K562 (cell line): ENCODE measurements around the gene WASF3. TPM values are rescaled to one million over a fixed set of nuclear protein-coding genes. Genes with fewer than 3 reads are reported as not detected.

ENCODE experiments used
- ATAC-seq: fragments of 200-7000 bp; cut with Tn5 transposase; 3 replicates; pipeline ENCODE4 v1.9.1; 2020; ENCODE audit warnings: moderate library complexity
- BruUV-seq: library from RNA; stranded (reverse); fragments of 400-500 nt; replicated peaks from 2 replicates; lab custom pipeline; 2021; lab: Mats Ljungman, UMichigan
- CTCF ChIA-PET: fragments of 300-600 bp; formaldehyde crosslinking; extraction: SDS; loops from one replicate; lab custom pipeline; 2021; ENCODE audit warnings: low intra/inter-chr PET ratio; lab: Yijun Ruan, JAX
- POLR2A ChIA-PET: fragments of 300-600, 350-650 bp; sonication (Branson Sonifier 250); formaldehyde crosslinking; extraction: SDS; loops from one replicate; lab custom pipeline; 2021; ENCODE audit warnings: antibody characterized with exemption, inconsistent platforms; lab: Yijun Ruan, JAX
- DNase-seq, 4 experiments: peaks; one replicate each; pipeline versions ENCODE4 v3.0.0 to v3.0.0-alpha.2; 2011 to 2018; ENCODE audit warnings: low spot score in 3 of 4, mixed read lengths in 3 of 4; ENCODE audit errors: extremely low read depth in 1 of 4
- FAIRE-seq: peaks from 2 replicates; lab custom pipeline; 2011; peaks lifted over from hg19 to GRCh38; lab: Jason Lieb, UNC
- H2AFZ ChIP-seq: 2 replicates; pipeline ENCODE4 v1.6.0; 2011; ENCODE audit warnings: low read depth, low read length, control low read depth, inconsistent platforms
- H3K27ac ChIP-seq: fragments of 200-600 bp; 3 replicates; pipeline ENCODE4 v1.8.0; 2011; ENCODE audit warnings: low read depth, mild to moderate bottlenecking, control low read depth, inconsistent platforms, low read length, moderate library complexity, mixed read lengths; ENCODE audit errors: extremely low read depth
- H3K27me3 ChIP-seq, 2 experiments: fragments of 300-600 bp in 1 of 2; 2 replicates in 1 of 2; 3 replicates in 1 of 2; pipeline versions ENCODE4 v1.6.0 to v1.8.0; 2011; ENCODE audit warnings: inconsistent platforms in 2 of 2, low read length in 2 of 2, mild to moderate bottlenecking in 1 of 2, mixed read lengths in 1 of 2, moderate library complexity in 1 of 2; ENCODE audit not compliant: control insufficient read depth in 2 of 2, insufficient read depth in 2 of 2
- H3K36me3 ChIP-seq: fragments of 300-600 bp; 3 replicates; pipeline ENCODE4 v1.8.0; 2011; ENCODE audit warnings: mild to moderate bottlenecking, low read length, inconsistent platforms; ENCODE audit not compliant: control insufficient read depth, insufficient read depth
- H3K4me1 ChIP-seq, 2 experiments: fragments of 200-600 bp in 1 of 2; replicated peaks in 1 of 2; 2 replicates in 1 of 2; 3 replicates in 1 of 2; pipeline versions ENCODE4 v1.5.1 to v1.8.0; 2011; ENCODE audit warnings: inconsistent platforms in 2 of 2, low read length in 2 of 2, mild to moderate bottlenecking in 1 of 2, mixed read lengths in 1 of 2, moderate library complexity in 1 of 2; ENCODE audit not compliant: control insufficient read depth in 2 of 2, insufficient read depth in 2 of 2
- H3K4me2 ChIP-seq: 2 replicates; pipeline ENCODE4 v1.6.1; 2011; ENCODE audit warnings: low read length, control low read depth, inconsistent platforms, mixed read lengths; ENCODE audit not compliant: insufficient read depth
- H3K4me3 ChIP-seq: fragments of 200-600 bp; sonication (generic), shearing (Covaris generic); 2 replicates; pipeline ENCODE4 v1.5.1; 2016; ENCODE audit warnings: control low read depth, inconsistent platforms
- H3K79me2 ChIP-seq: fragments of 200-600 bp; 3 replicates; pipeline ENCODE4 v1.8.0; 2011; ENCODE audit warnings: low read length, inconsistent platforms; ENCODE audit not compliant: control insufficient read depth, insufficient read depth
- H3K9ac ChIP-seq, 2 experiments: 2 replicates each; pipeline versions ENCODE4 v1.6.0 to v1.6.1; 2011; ENCODE audit warnings: low read depth in 2 of 2, low read length in 2 of 2, control low read depth in 1 of 2, inconsistent platforms in 1 of 2, mild to moderate bottlenecking in 1 of 2, mixed read lengths in 1 of 2; ENCODE audit not compliant: insufficient read depth in 1 of 2
- H3K9me1 ChIP-seq: one replicate; pipeline ENCODE4 v1.6.0; 2011; ENCODE audit warnings: inconsistent platforms, mild to moderate bottlenecking, low read length, moderate library complexity; ENCODE audit not compliant: control insufficient read depth, insufficient read depth
- H3K9me3 ChIP-seq: replicated peaks from 2 replicates; pipeline ENCODE4 v1.5.1; 2011; ENCODE audit warnings: low read depth, low read length, inconsistent platforms; ENCODE audit not compliant: control insufficient read depth, insufficient read depth
- H4K20me1 ChIP-seq: replicated peaks from 2 replicates; pipeline ENCODE4 v1.6.1; 2011; ENCODE audit warnings: low read length, inconsistent platforms, mixed read lengths; ENCODE audit not compliant: control insufficient read depth, insufficient read depth
- DACH1 ChIP-seq: fragments of 450-650 bp; IDR thresholded peaks from 2 replicates; pipeline ENCODE4 v1.6.1; 2018; ENCODE audit not compliant: partially characterized antibody
- GTF2E2 ChIP-seq: fragments of 200-800 bp; sonication (Bioruptor generic); IDR thresholded peaks from 2 replicates; pipeline ENCODE4 v1.6.1; 2016; ENCODE audit warnings: missing genetic modification characterization, missing compliant biosample characterization
- HDAC6 ChIP-seq: IDR thresholded peaks from 2 replicates; pipeline ENCODE4 v1.6.1; 2012; ENCODE audit warnings: low read depth, mild to moderate bottlenecking, control low read depth, inconsistent platforms, low read length, moderate library complexity
- HMG20A ChIP-seq: fragments of 450-650 bp; formaldehyde crosslinking; conservative IDR thresholded peaks from 2 replicates; pipeline ENCODE4 v1.4.0; 2020; ENCODE audit warnings: mild to moderate bottlenecking, mixed read lengths
- MTA3 ChIP-seq: fragments of 450-650 bp; formaldehyde crosslinking; IDR thresholded peaks from 2 replicates; pipeline ENCODE4 v1.6.1; 2017; ENCODE audit warnings: mild to moderate bottlenecking, borderline replicate concordance
- PBX2 ChIP-seq, 2 experiments: IDR thresholded peaks in 1 of 2; conservative IDR thresholded peaks in 1 of 2; 2 replicates each; pipeline ENCODE4 v1.6.1; 2016; ENCODE audit warnings: low read depth in 2 of 2, mild to moderate bottlenecking in 1 of 2, missing compliant biosample characterization in 1 of 2, missing genetic modification characterization in 1 of 2, moderate library complexity in 1 of 2
- PML ChIP-seq: IDR thresholded peaks from 2 replicates; pipeline ENCODE4 v1.6.1; 2012; ENCODE audit warnings: low read length, inconsistent platforms
- POLR2B ChIP-seq: fragments of 450-650 bp; IDR thresholded peaks from 2 replicates; pipeline ENCODE4 v1.6.1; 2018; ENCODE audit warnings: low read depth; ENCODE audit not compliant: partially characterized antibody
- SRSF9 ChIP-seq: fragments of 200-400 bp; formaldehyde crosslinking; IDR thresholded peaks from 2 replicates; pipeline ENCODE4 v1.6.1; 2017; ENCODE audit warnings: low read depth, low read length, borderline replicate concordance
- ZBED1 ChIP-seq: IDR thresholded peaks from 2 replicates; pipeline ENCODE4 v1.6.1; 2014
- ZBTB33 ChIP-seq: sonication (generic); formaldehyde crosslinking; IDR thresholded peaks from 2 replicates; pipeline ENCODE4 v1.8.1; 2023; ENCODE audit warnings: mild to moderate bottlenecking, missing genetic modification reagents
- ZBTB34 ChIP-seq: fragments of 250-450 bp; sonication (Bioruptor Pico); IDR thresholded peaks from 2 replicates; pipeline ENCODE4 v1.8.0; 2021; ENCODE audit warnings: mild to moderate bottlenecking, moderate library complexity
- ZBTB43 ChIP-seq: sonication (generic); formaldehyde crosslinking; IDR thresholded peaks from 2 replicates; pipeline ENCODE4 v1.8.0; 2023; ENCODE audit warnings: mild to moderate bottlenecking, missing genetic modification reagents
- ZNF445 ChIP-seq: fragments of 250-450 bp; sonication (Bioruptor Pico); IDR thresholded peaks from 2 replicates; pipeline ENCODE4 v1.4.0; 2020; ENCODE audit warnings: low read depth, mild to moderate bottlenecking, moderate library complexity
- WGBS: fragments of 100-300 bp; shearing (Covaris generic); methylation state at CpG from one replicate; pipeline ENCODE4 v1.1.6; 2016; ENCODE audit warnings: low coverage, mixed read lengths; ENCODE audit not compliant: insufficient coverage; ENCODE audit errors: missing lambda C conversion rate; 5-methylcytosine and 5-hydroxymethylcytosine counted together
- in situ Hi-C: fragments of 300-500 bp; cut with MboI; formaldehyde crosslinking; loops from 4 replicates; pipeline ENCODE4 v1.15.0; 2018; ENCODE audit warnings: inconsistent platforms, mixed read lengths
- intact Hi-C: fragments of 100-400 bp; cut with micrococcal nuclease; formaldehyde crosslinking; loops from 2 replicates; pipeline ENCODE4 v1.14.2; 2022
- polyA plus RNA-seq, 8 experiments: library from polyadenylated mRNA; depleted of rRNA in 4 of 8; stranded (reverse) in 5 of 8; unstranded in 3 of 8; fragments of >200 nt; fragmentation: Nextera tagmentation in 2 of 8; fragmentation: Illumina TruSeq in 1 of 8; extraction: Ambion mirVana in 2 of 8; extraction: Trizol in 1 of 8; gene quantifications; 2 replicates each; pipeline versions ENCODE4 v1.2.1 to v1.2.3, GENCODE V29; 2011 to 2014; ENCODE audit warnings: inconsistent platforms in 1 of 8, missing spikeins in 1 of 8
- total RNA-seq, 7 experiments: library from RNA; depleted of rRNA in 6 of 7; stranded (reverse); fragments of >200 nt in 6 of 7; fragmentation: Illumina TruSeq in 2 of 7; extraction: Trizol in 2 of 7; gene quantifications; 2 replicates each; pipeline versions ENCODE4 v1.2.1 to v1.2.3, GENCODE V29; 2011 to 2021; ENCODE audit warnings: low replicate concordance in 1 of 7
- TF ChIP-seq, protein P1 (sequence below): fragments of 450-650 bp; conservative IDR thresholded peaks from 2 replicates; pipeline ENCODE4 v1.6.1; 2016; ENCODE audit warnings: missing genetic modification characterization, low read depth, mild to moderate bottlenecking, missing compliant biosample characterization, moderate library complexity

WASF3 gene
- total and polyA plus RNA-seq, 9 of the 15 experiments (the other 6 are each of a cell fraction or from before 2014, with no cell fraction given): 0.04 to 0.43 (median 0.11) TPM

GRCh38 chr13:26713341-26713740 lies 155.9 kb downstream of the WASF3 start:
- H3K27ac ChIP-seq: no peak overlapping the region
- 0 out of 5 replicates have a peak, but pooled peaks cover 0 to 7% of the 10 kb centered on the region in 2 experiments for H3K27me3 ChIP-seq
- BruUV-seq: no TSS peak
- no peaks in the 10 kb centered on the region for H3K9me3 ChIP-seq
- DNase-seq: no peak
- no peaks in the 10 kb centered on the region for H3K36me3 ChIP-seq
- POLR2A ChIA-PET: no interaction called here
- no peak for ATAC-seq
- H3K4me2 ChIP-seq: no peak overlapping the region
- no peaks in the 10 kb centered on the region for H3K79me2 ChIP-seq
- no peaks in the 10 kb centered on the region for H4K20me1 ChIP-seq
- H3K9ac ChIP-seq: no peak overlapping the region
- no peak overlapping the region for H3K4me3 ChIP-seq
- intact Hi-C loops (no loop called here), in situ Hi-C loops (no loop called here)
- WGBS: 0% methylated on average over 1 of the region's 1 CpG
- no peaks in the 10 kb centered on the region for H3K4me1 ChIP-seq
- H2AFZ ChIP-seq: no peak overlapping the region
- CTCF ChIA-PET: no interaction called here
- FAIRE-seq: no peak
- no peaks in the 10 kb centered on the region for H3K9me1 ChIP-seq
- TF ChIP-seq ZNF445: no peak
- TF ChIP-seq HDAC6: no peak
- no peak for TF ChIP-seq DACH1
- no peak for TF ChIP-seq ZBTB34 (CRISPR knock-in tag)
- TF ChIP-seq POLR2B: no peak
- no peak for TF ChIP-seq PML
- TF ChIP-seq SRSF9: no peak
- TF ChIP-seq HMG20A (CRISPR knock-in tag): no peak
- TF ChIP-seq, protein P1, sequence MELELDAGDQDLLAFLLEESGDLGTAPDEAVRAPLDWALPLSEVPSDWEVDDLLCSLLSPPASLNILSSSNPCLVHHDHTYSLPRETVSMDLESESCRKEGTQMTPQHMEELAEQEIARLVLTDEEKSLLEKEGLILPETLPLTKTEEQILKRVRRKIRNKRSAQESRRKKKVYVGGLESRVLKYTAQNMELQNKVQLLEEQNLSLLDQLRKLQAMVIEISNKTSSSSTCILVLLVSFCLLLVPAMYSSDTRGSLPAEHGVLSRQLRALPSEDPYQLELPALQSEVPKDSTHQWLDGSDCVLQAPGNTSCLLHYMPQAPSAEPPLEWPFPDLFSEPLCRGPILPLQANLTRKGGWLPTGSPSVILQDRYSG (tag): no peak
- no peak for TF ChIP-seq ZBTB43 (CRISPR knock-in tag)
- no peak for TF ChIP-seq GTF2E2 (tag)
- TF ChIP-seq PBX2 (CRISPR knock-in tag; IDR thresholded peaks at IDR 0.05; ENCODE audit: low read depth): no peak
- no peak for TF ChIP-seq PBX2 (tag; conservative IDR thresholded peaks at IDR 0.05; ENCODE audit: low read depth)
- no peak for TF ChIP-seq ZBTB33
- TF ChIP-seq MTA3: no peak
- no peak for TF ChIP-seq ZBED1
